ENCODE results near the gene REXO4. TPM values are rescaled to one million over a fixed set of nuclear protein-coding genes. Genes with fewer than 3 reads are reported as not detected.
"Not testable (repeated sequence)": the region's sequence is repeated elsewhere in the genome, so short reads cannot be mapped to it uniquely, and the experiment has no call there.

REXO4 gene
- total RNA-seq, 1 donor from 2014 or later: 26.1 TPM

DNA sequence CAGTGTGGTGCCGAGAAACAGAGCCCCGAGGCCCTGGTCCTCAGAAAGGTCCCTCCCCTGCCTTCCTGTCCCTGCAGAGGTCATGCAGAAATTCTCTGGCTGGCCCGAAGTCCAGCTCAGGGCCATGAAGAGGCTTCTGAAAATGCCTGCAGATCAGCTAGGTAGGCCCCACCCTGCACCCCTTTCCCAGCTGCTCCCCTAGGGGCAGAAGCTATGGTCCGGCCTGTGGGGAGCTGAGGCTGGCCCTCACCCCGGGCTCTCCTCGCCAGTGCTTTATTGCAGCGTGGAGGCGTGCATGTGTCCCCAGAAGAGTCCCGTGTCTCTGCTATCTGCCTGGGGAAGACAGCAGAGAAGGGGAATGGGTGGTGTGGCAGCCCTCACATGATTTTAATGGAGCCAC lies 19.9 kb downstream of the REXO4 start:
- Mint-ChIP-seq H3K27me3 (ENCODE audit: low read depth) (peaks cover 37% of the 10 kb centered on the region), H3K9me3 (no peaks in the 10 kb centered on the region), H3K27ac (no peak overlapping the region), H3K4me3 (no peak overlapping the region), H3K4me1 (no peaks in the 10 kb centered on the region), H3K36me3 (no peaks in the 10 kb centered on the region)
- DNase-seq (ENCODE audit: low spot score in 2 of 2, unreplicated experiment in 2 of 2): no peak
- TF ChIP-seq, protein P1, sequence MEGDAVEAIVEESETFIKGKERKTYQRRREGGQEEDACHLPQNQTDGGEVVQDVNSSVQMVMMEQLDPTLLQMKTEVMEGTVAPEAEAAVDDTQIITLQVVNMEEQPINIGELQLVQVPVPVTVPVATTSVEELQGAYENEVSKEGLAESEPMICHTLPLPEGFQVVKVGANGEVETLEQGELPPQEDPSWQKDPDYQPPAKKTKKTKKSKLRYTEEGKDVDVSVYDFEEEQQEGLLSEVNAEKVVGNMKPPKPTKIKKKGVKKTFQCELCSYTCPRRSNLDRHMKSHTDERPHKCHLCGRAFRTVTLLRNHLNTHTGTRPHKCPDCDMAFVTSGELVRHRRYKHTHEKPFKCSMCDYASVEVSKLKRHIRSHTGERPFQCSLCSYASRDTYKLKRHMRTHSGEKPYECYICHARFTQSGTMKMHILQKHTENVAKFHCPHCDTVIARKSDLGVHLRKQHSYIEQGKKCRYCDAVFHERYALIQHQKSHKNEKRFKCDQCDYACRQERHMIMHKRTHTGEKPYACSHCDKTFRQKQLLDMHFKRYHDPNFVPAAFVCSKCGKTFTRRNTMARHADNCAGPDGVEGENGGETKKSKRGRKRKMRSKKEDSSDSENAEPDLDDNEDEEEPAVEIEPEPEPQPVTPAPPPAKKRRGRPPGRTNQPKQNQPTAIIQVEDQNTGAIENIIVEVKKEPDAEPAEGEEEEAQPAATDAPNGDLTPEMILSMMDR (IDR thresholded peaks at IDR 0.05; ENCODE audit: unreplicated experiment): no peak

DNA sequence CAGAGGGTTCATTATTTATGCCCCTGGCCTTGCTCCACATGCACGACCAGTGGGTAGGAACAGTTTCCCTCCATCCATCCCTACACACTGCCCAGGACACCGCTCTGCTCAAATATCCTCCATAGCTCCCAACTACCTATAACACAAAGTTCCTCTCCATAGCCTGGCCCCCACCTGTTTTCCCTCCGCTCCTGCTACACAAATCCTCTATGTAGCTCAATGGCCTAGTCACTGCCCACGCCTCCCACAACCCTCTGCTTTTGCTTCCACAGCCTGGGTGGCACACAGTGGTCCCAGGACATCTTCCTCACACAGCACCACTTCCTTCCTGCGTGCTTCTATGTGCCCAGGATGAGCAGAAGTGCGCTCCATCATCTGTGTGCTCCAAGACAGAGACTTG lies 20.4 kb downstream of the REXO4 start:
- H3K4me1 Mint-ChIP-seq: no peaks in the 10 kb centered on the region
- TF ChIP-seq, protein P1 (IDR thresholded peaks at IDR 0.05; ENCODE audit: unreplicated experiment): no peak
- H3K27ac Mint-ChIP-seq: no peak overlapping the region
- no peak for DNase-seq (ENCODE audit: low spot score in 2 of 2, unreplicated experiment in 2 of 2)
- no peaks in the 10 kb centered on the region for H3K36me3 Mint-ChIP-seq
- H3K9me3 Mint-ChIP-seq: no peaks in the 10 kb centered on the region
- H3K27me3 Mint-ChIP-seq (ENCODE audit: low read depth): peaks cover 37% of the 10 kb centered on the region
- no peak overlapping the region for H3K4me3 Mint-ChIP-seq

DNA sequence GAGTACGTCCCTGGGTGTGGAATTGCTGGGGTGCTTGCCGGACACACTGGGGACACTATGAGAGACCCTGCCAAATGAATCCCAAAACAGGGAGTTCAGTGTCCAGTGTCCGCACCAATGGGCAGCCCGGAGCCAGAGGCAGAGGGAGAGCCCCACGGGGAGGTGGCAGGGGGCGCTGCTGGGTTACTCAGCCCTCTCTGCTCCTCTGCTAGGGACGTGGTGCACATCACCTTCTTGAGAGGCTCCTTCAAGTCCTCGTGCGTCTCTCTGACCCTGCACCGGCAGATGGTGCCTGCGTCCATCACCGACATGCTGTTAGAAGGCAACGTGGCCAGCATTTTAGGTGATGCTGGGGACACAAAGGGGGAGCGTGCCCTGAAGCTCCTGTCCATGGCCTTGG lies 20.9 kb downstream of the REXO4 start:
- DNase-seq (ENCODE audit: low spot score in 2 of 2, unreplicated experiment in 2 of 2): no peak

DNA sequence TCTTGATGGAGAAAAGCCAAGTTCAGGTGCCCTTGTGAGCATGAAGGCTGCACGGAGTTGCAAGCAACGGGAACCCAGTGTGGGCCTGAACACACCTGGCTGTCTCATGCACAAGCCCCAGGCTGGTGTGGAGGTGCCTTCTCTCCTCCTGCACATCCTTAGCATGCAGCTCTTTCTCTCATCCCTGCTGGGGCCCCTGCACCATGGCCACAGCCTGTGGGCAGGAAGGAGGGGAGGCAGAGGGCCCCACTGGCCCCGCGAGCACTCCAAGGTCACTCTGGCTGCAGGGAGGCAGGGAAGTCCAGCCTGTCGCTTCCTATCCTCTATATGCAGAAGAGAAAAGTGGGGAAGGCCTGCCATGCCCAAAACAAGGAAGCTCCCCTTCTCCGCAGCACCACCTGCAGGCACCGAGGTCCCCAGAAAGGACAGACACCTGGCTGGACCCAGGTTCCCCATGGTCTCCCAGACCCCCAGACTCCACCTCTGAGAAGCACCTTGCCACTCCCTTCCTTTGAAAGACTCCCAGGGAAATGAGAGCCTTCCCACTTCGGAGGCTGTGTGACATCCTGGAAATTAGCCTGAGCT lies 23.0 kb downstream of the REXO4 start:
- H3K27ac Mint-ChIP-seq: no peak overlapping the region
- H3K27me3 Mint-ChIP-seq (ENCODE audit: low read depth): peaks cover 40% of the 10 kb centered on the region
- no peaks in the 10 kb centered on the region for H3K9me3 Mint-ChIP-seq
- no peak for DNase-seq (ENCODE audit: low spot score in 2 of 2, unreplicated experiment in 2 of 2)
- TF ChIP-seq, protein P1 (IDR thresholded peaks at IDR 0.05; ENCODE audit: unreplicated experiment): no peak
- no peaks in the 10 kb centered on the region for H3K4me1 Mint-ChIP-seq
- no peak overlapping the region for H3K4me3 Mint-ChIP-seq
- no peaks in the 10 kb centered on the region for H3K36me3 Mint-ChIP-seq

More for the DNA sequence above, 20.9 kb downstream of the REXO4 start:
- Mint-ChIP-seq H3K27me3 (ENCODE audit: low read depth) (peaks cover 37% of the 10 kb centered on the region), H3K4me3 (no peak overlapping the region), H3K4me1 (no peaks in the 10 kb centered on the region), H3K27ac (no peak overlapping the region), H3K36me3 (no peaks in the 10 kb centered on the region), H3K9me3 (no peaks in the 10 kb centered on the region)
- TF ChIP-seq, protein P1 (IDR thresholded peaks at IDR 0.05; ENCODE audit: unreplicated experiment): no peak

DNA sequence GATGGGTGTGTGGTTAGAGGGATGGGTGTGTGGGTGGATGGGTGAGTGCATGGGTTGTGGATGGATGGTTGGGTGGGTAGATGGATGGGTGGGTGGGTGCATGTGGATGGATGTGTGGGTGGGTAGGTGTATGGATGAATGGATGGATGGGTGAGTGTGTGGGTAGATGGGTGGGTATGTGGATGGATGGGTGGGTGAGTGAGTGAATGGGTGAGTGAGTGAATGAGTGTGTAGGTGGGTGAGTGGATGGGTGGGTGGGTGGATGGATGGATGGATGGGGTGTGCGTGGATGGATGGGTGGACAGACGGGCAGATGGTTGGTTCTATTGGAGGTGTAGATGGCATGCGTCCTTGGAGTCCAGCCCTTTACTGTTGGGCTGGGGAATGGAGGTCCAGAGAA lies 24.4 kb downstream of the REXO4 start:
- H3K9me3 Mint-ChIP-seq: no peaks in the 10 kb centered on the region
- TF ChIP-seq, protein P1 (IDR thresholded peaks at IDR 0.05; ENCODE audit: unreplicated experiment): no peak
- DNase-seq (ENCODE audit: low spot score in 2 of 2, unreplicated experiment in 2 of 2): no peak
- no peak overlapping the region for H3K4me3 Mint-ChIP-seq
- H3K4me1 Mint-ChIP-seq: no peaks in the 10 kb centered on the region
- no peaks in the 10 kb centered on the region for H3K36me3 Mint-ChIP-seq
- H3K27ac Mint-ChIP-seq: no peak overlapping the region
- peaks cover 39% of the 10 kb centered on the region for H3K27me3 Mint-ChIP-seq (ENCODE audit: low read depth)

DNA sequence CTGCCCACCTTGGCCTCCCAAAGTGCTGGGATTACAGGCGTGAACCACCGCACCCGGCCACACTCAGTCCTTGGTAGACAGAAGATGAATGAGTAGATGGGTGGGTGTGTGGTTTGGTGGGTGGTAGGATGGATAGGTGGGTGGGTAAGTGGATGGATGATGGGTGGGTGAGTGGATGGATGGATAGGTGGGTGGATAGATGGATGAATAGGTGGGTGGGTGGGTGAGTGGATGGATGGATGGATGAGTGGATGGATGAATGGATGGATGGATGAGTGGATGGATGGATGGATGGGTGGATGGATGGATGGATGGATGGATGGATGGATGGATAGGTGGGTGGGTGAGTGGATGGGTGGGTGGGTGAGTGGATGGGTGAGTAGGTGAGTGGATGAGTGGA lies 25.5 kb downstream of the REXO4 start:
- not testable (repeated sequence) for H3K36me3 Mint-ChIP-seq; H3K4me1 Mint-ChIP-seq; H3K27ac Mint-ChIP-seq; H3K4me3 Mint-ChIP-seq; H3K9me3 Mint-ChIP-seq; DNase-seq (ENCODE audit: low spot score in 2 of 2, unreplicated experiment in 2 of 2)
- peaks cover 34% of the 10 kb centered on the region for H3K27me3 Mint-ChIP-seq (ENCODE audit: low read depth)

DNA sequence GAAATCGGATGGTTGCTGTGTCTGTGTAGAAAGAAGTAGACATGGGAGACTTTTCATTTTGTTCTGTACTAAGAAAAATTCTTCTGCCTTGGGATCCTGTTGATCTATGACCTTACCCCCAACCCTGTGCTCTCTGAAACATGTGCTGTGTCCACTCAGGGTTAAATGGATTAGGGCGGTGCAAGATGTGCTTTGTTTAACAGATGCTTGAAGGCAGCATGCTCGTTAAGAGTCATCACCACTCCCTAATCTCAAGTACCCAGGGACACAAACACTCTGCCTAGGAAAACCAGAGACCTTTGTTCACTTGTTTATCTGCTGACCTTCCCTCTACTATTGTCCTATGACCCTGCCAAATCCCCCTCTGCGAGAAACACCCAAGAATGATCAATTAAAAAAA lies 26.4 kb downstream of the REXO4 start:
- H3K4me3 Mint-ChIP-seq; H3K4me1 Mint-ChIP-seq; H3K9me3 Mint-ChIP-seq; H3K27ac Mint-ChIP-seq; DNase-seq (ENCODE audit: low spot score in 2 of 2, unreplicated experiment in 2 of 2); H3K36me3 Mint-ChIP-seq: not testable (repeated sequence)
- peaks cover 25% of the 10 kb centered on the region for H3K27me3 Mint-ChIP-seq (ENCODE audit: low read depth)

Measured in mesothelial cell of epicardium (in vitro differentiated cells).